Sigmoid colon (tissue), 4 donors: Measurements from ENCODE around the gene GTSF1L.

Source experiments
- CTCF ChIP-seq, 4 experiments: fragments of 450-650 bp in 3 of 4; fragments of 200-600 bp in 1 of 4; IDR thresholded peaks; one replicate each; pipeline ENCODE4 v1.5.1; 2016 to 2019; ENCODE audit warnings: antibody characterized with exemption in 4 of 4, mild to moderate bottlenecking in 3 of 4, moderate library complexity in 2 of 4
- EP300 ChIP-seq, 4 donors: sonication (generic); formaldehyde crosslinking; IDR thresholded peaks; one replicate each; pipeline ENCODE4 v1.6.1; 2017; ENCODE audit warnings: antibody characterized with exemption in 4 of 4
- POLR2A ChIP-seq, 2 donors: fragments of 450-650 bp; IDR thresholded peaks; one replicate each; pipeline ENCODE4 v1.6.1; 2016; ENCODE audit warnings: antibody characterized with exemption in 2 of 2, mild to moderate bottlenecking in 2 of 2, moderate library complexity in 2 of 2
- POLR2AphosphoS5 ChIP-seq, 4 donors: sonication (generic); formaldehyde crosslinking; IDR thresholded peaks; one replicate each; pipeline ENCODE4 v1.6.1; 2017; ENCODE audit warnings: antibody characterized with exemption in 4 of 4

GRCh38 chr20:43710370-43711044 lies 16.3 kb downstream of the GTSF1L start:
- TF ChIP-seq POLR2A (IDR thresholded peaks at IDR 0.05), result no peak
- TF ChIP-seq POLR2AphosphoS5 (IDR thresholded peaks at IDR 0.05), result no peak
- TF ChIP-seq CTCF (IDR thresholded peaks at IDR 0.05), result no peak
- no peak for TF ChIP-seq EP300 (IDR thresholded peaks at IDR 0.05)
